Muscle layer of duodenum (tissue), 2 donors: ENCODE results near the gene SURF6.
"Not testable (repeated sequence)": the region's sequence is repeated elsewhere in the genome, so short reads cannot be mapped to it uniquely, and the experiment has no call there.

Experiments used
- H3K27ac ChIP-seq: one replicate; pipeline ENCODE4 v1.7.0; 2013; ENCODE audit warnings: mild to moderate bottlenecking, low read length
- H3K27me3 ChIP-seq: one replicate; pipeline ENCODE4 v1.7.0; 2013; ENCODE audit warnings: low read depth, mild to moderate bottlenecking, control low read depth, low read length
- H3K36me3 ChIP-seq, 2 donors: one replicate each; pipeline ENCODE4 v1.7.0; 2013; ENCODE audit warnings: low read length in 2 of 2, control low read depth in 1 of 2, mild to moderate bottlenecking in 1 of 2; ENCODE audit not compliant: insufficient read depth in 2 of 2, control insufficient read depth in 1 of 2
- H3K4me1 ChIP-seq, 2 donors: one replicate each; pipeline ENCODE4 v1.7.0; 2013; ENCODE audit warnings: low read length in 2 of 2, mild to moderate bottlenecking in 2 of 2, control low read depth in 1 of 2, moderate library complexity in 1 of 2; ENCODE audit not compliant: insufficient read depth in 2 of 2, control insufficient read depth in 1 of 2
- H3K4me3 ChIP-seq, 2 donors: one replicate each; pipeline ENCODE4 v1.7.0; 2013; ENCODE audit warnings: low read length in 2 of 2, low read depth in 1 of 2, mild to moderate bottlenecking in 1 of 2
- H3K9me3 ChIP-seq, 2 donors: one replicate each; pipeline ENCODE4 v1.7.0; 2013; ENCODE audit warnings: low read length in 2 of 2, control low read depth in 1 of 2, mild to moderate bottlenecking in 1 of 2; ENCODE audit not compliant: control insufficient read depth in 1 of 2
- donor health status: healthy.

The SURF6 gene

GRCh38 chr9:133335924-133336811, at the start of gene SURF6:
SURF6 (minus strand) TSS chr9:133336188; CDS start chr9:133336132, 56 bp downstream.
- peaks cover 40 to 49% of the 10 kb centered on the region in 2 donors for H3K36me3 ChIP-seq
- H3K4me1 ChIP-seq, result peaks cover 8 to 22% of the 10 kb centered on the region in 2 donors

GRCh38 chr9:133385452-133385851, 49.5 kb upstream of the SURF6 start:
- no peaks in the 10 kb centered on the region for H3K4me1 ChIP-seq
- H3K9me3 ChIP-seq, result no peaks in the 10 kb centered on the region
- no peak overlapping the region for H3K27ac ChIP-seq
- no peak overlapping the region for H3K4me3 ChIP-seq
- H3K27me3 ChIP-seq, result no peaks in the 10 kb centered on the region
- no peaks in the 10 kb centered on the region for H3K36me3 ChIP-seq

More at GRCh38 chr9:133335924-133336811, at the start of gene SURF6:
- Histone ChIP-seq H3K27me3 (no peaks in the 10 kb centered on the region), H3K9me3 (no peaks in the 10 kb centered on the region), H3K4me3 (peak within 1 kb of the TSS; percentile 79 to 92), H3K27ac (peak within 1 kb of the TSS; percentile 72)

GRCh38 chr9:133384736-133385321, 48.8 kb upstream of the SURF6 start:
- Histone ChIP-seq H3K36me3 (no peaks in the 10 kb centered on the region), H3K27ac (no peak overlapping the region), H3K9me3 (no peaks in the 10 kb centered on the region), H3K4me1 (no peaks in the 10 kb centered on the region), H3K4me3 (no peak overlapping the region), H3K27me3 (no peaks in the 10 kb centered on the region)

DNA sequence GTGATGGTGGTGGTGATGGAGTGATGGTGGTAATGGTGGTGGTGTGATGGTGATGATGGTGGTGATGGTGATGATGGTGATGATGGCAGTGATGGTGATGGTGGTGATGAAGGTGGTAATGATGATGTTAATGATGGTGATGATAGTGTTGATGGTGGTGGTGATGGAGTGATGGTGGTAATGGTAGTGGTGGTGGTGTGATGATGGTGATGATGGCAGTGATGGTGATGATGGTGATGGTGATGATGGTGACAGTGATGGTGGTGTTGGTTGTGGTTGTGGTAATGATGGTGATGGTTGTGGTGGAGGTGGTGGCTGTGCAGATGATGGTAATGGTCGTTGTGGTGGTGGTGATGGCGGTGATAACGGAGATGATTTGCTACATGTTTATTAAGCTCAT, 47.5 kb upstream of the SURF6 start:
- Histone ChIP-seq H3K36me3 (no peaks in the 10 kb centered on the region), H3K4me1 (no peaks in the 10 kb centered on the region), H3K9me3 (no peaks in the 10 kb centered on the region), H3K27ac (no peak overlapping the region), H3K27me3 (no peaks in the 10 kb centered on the region), H3K4me3 (no peak overlapping the region)

- Histone ChIP-seq H3K4me3 (no peak overlapping the region), H3K27ac (no peak overlapping the region), H3K36me3 (no peaks in the 10 kb centered on the region), H3K9me3 (no peaks in the 10 kb centered on the region), H3K27me3 (no peaks in the 10 kb centered on the region), H3K4me1 (no peaks in the 10 kb centered on the region)
Measured at GRCh38 chr9:133382507-133383141, 46.6 kb upstream of the SURF6 start.

GRCh38 chr9:133380734-133381133, 44.7 kb upstream of the SURF6 start:
- Histone ChIP-seq H3K4me1 (peaks cover 0 to 5% of the 10 kb centered on the region in 2 donors), H3K9me3 (no peaks in the 10 kb centered on the region), H3K27me3 (no peaks in the 10 kb centered on the region), H3K36me3 (peaks cover 0 to under 1% of the 10 kb centered on the region in 2 donors), H3K4me3 (no peak overlapping the region), H3K27ac (no peak overlapping the region)

DNA sequence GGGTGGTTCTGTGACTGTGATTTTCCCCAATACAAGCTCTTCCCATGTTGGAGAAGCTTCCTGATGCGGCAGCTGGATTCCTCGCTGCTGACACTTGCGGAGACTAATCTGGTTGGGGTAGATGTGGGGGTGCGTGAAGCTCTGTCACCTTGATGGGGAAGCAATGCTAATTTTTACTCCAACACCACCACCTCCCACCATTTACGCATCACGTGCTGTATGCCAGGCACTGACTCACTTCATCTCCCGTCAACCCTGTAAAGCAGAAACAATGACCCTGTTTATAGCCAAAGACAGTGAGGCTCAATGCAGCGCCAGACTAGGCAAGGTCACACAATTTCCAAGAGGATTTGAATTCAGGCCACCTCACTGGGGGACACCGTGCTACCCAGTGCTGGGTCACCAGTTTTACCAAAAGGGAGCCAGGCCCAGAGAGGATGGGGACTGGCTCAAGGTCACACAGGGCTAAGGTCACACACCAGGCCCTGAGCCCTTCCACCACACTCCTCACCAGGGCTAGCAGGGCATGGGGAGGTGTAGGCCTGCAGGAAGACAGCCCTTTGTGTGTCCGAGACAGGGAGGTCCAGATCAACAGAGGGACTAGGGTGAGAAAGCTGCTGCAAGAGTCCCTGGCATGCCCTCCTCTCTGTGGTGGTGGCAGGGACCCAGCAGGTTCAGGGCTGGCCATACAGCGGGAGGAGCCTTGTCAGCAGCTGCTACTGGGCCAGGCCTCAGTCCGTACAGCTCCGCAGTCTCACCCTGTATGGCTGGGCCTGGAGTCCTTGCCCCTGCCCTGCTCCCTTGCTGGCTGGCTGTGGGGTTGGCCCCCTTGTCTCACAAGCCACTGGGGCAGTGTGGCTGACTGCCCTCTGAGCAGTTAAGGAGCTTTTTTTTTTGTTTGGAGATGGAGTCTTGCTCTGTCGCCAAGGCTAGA, 43.4 kb upstream of the SURF6 start:
- Histone ChIP-seq H3K27me3 (no peaks in the 10 kb centered on the region), H3K27ac (no peak overlapping the region), H3K36me3 (peaks cover 0 to 7% of the 10 kb centered on the region in 2 donors), H3K9me3 (no peaks in the 10 kb centered on the region), H3K4me1 (peaks cover 0 to 5% of the 10 kb centered on the region in 2 donors), H3K4me3 (no peak overlapping the region)

- H3K36me3 ChIP-seq, result peaks cover 0 to 7% of the 10 kb centered on the region in 2 donors
- H3K4me3 ChIP-seq, result no peak overlapping the region
- H3K4me1 ChIP-seq, result peaks cover 0 to 5% of the 10 kb centered on the region in 2 donors
- H3K27ac ChIP-seq, result no peak overlapping the region
- H3K9me3 ChIP-seq, result no peaks in the 10 kb centered on the region
- H3K27me3 ChIP-seq, result no peaks in the 10 kb centered on the region
Measured at GRCh38 chr9:133378408-133378962, 42.5 kb upstream of the SURF6 start.

GRCh38 chr9:133377721-133378216, 41.8 kb upstream of the SURF6 start:
- no peaks in the 10 kb centered on the region for H3K9me3 ChIP-seq
- peaks cover under 1 to 12% of the 10 kb centered on the region in 2 donors for H3K4me1 ChIP-seq
- no peak overlapping the region for H3K4me3 ChIP-seq
- peaks cover 0 to 10% of the 10 kb centered on the region in 2 donors for H3K36me3 ChIP-seq
- no peaks in the 10 kb centered on the region for H3K27me3 ChIP-seq
- no peak overlapping the region for H3K27ac ChIP-seq

DNA sequence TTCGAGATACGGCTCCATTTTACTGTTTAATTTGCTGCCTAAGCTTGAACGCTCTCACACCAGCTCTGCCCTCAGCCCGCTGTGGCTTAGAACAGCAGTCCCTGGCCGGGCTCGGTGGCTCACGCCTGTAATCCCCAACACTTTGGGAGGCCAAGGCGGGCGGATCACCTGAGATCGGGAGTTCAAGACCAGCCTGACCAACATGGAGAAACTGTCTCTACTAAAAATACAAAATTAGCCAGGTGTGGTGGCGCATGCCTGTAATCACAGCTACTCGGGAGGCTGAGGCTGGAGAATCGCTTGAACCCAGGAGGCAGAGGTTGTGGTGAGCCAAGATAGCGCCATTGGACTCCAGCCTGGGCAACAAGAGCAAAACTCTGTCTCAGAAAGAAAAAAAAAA, 41.3 kb upstream of the SURF6 start:
- H3K27ac ChIP-seq, H3K27me3 ChIP-seq, H3K4me3 ChIP-seq, H3K9me3 ChIP-seq: not testable (repeated sequence)
- H3K4me1 ChIP-seq, result peaks cover 4 to 17% of the 10 kb centered on the region in 2 donors
- H3K36me3 ChIP-seq, result peaks cover 0 to 12% of the 10 kb centered on the region in 2 donors
